Peyer's patch (tissue), 4 donors: ENCODE data around the gene PTGES.

Experiments
- POLR2A ChIP-seq, 2 donors: fragments of 450-650 bp; IDR thresholded peaks; one replicate each; pipeline ENCODE4 v1.5.1; 2017; ENCODE audit warnings: antibody characterized with exemption in 2 of 2, mild to moderate bottlenecking in 2 of 2, moderate library complexity in 2 of 2
- TF ChIP-seq, protein P1 (sequence below), 6 experiments: fragments of 450-650 bp in 4 of 6; fragments of 200-600 bp in 2 of 6; sonication (generic) in 1 of 6; IDR thresholded peaks; one replicate each; pipeline ENCODE4 v1.5.1; 2017 to 2019; ENCODE audit warnings: antibody characterized with exemption in 6 of 6, mild to moderate bottlenecking in 3 of 6, moderate library complexity in 1 of 6

DNA sequence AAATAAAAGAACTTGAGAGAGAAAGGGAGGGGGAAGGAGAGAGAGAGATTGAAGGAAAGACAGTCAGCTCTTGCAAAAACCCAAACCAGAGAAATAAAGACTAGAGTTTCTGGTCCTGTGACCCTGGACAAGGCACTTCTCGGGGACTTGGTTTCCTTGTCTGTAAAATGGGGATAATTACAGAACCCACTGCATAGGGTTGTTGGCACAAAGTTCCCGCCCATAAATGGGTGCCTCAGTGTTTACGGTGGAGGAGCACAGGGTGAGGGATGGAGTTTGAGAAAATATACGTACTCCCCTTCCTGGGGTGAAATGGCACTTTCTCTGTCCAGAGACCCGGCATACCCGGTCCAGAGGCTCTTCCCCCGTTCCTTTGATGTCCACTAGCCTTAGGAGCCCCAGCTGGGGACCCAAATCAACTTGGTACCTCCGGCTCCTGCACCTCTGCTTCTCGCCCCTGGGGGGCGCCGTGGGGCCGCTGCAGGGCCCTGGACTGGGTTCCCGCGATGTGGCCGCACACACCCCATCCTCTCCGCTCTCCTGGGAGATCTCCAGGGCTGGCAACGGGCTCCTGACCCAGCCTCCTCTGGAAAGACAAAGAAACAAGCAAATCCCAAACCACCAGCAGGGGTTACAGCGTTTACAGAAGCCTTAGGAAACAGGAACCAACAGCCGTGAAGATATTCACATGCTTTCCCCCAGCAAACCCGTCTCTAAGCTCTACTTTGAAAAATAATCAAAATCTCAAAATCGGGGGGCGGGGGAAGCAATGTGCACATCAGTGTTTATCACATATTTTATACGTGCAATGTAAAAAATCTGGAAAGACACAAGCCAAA lies 26.3 kb downstream of the PTGES start:
- TF ChIP-seq, protein P1, sequence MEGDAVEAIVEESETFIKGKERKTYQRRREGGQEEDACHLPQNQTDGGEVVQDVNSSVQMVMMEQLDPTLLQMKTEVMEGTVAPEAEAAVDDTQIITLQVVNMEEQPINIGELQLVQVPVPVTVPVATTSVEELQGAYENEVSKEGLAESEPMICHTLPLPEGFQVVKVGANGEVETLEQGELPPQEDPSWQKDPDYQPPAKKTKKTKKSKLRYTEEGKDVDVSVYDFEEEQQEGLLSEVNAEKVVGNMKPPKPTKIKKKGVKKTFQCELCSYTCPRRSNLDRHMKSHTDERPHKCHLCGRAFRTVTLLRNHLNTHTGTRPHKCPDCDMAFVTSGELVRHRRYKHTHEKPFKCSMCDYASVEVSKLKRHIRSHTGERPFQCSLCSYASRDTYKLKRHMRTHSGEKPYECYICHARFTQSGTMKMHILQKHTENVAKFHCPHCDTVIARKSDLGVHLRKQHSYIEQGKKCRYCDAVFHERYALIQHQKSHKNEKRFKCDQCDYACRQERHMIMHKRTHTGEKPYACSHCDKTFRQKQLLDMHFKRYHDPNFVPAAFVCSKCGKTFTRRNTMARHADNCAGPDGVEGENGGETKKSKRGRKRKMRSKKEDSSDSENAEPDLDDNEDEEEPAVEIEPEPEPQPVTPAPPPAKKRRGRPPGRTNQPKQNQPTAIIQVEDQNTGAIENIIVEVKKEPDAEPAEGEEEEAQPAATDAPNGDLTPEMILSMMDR (IDR thresholded peaks at IDR 0.05) = peak; percentile 32 to 78 (median 69)
- no peak for TF ChIP-seq POLR2A (IDR thresholded peaks at IDR 0.05)
